OCI-LY7 (cell line): ENCODE results near the gene ENTPD1. TPM values are rescaled to one million over a fixed set of nuclear protein-coding genes. Genes with fewer than 3 reads are reported as not detected.
"Not testable (repeated sequence)": the region's sequence is repeated elsewhere in the genome, so short reads cannot be mapped to it uniquely, and the experiment has no call there.

Source experiments
- BruUV-seq: library from RNA; stranded (reverse); fragments of 400-500 nt; replicated peaks from 2 replicates; lab custom pipeline; 2021; lab: Mats Ljungman, UMichigan
- CTCF ChIA-PET: fragments of 300-600 bp; sonication (Branson Sonifier 250); formaldehyde crosslinking; loops from one replicate; lab custom pipeline; 2022; ENCODE audit warnings: antibody characterized with exemption; ENCODE audit not compliant: unreplicated experiment; lab: Charles Lee
- POLR2A ChIA-PET: fragments of 300-600 bp; sonication (Branson Sonifier 250); formaldehyde crosslinking; loops from one replicate; lab custom pipeline; 2022; ENCODE audit warnings: antibody characterized with exemption; lab: Charles Lee
- DNase-seq: peaks from one replicate; pipeline ENCODE4 v3.0.0-alpha.2; 2015; ENCODE audit warnings: low spot score
- H2AFZ ChIP-seq: fragments of 200-600 bp; sonication (generic), shearing (Covaris generic); 2 replicates; pipeline ENCODE4 v1.6.1; 2014; ENCODE audit warnings: mild to moderate bottlenecking, antibody characterized with exemption, low read length, moderate library complexity
- H3K27ac ChIP-seq: fragments of 200-600 bp; sonication (generic); 2 replicates; pipeline ENCODE4 v1.5.1; 2014; ENCODE audit warnings: mixed run types, low read depth, mild to moderate bottlenecking, moderate library complexity, low read length, inconsistent platforms; ENCODE audit not compliant: poor library complexity, severe bottlenecking
- H3K36me3 ChIP-seq: fragments of 200-600 bp; sonication (generic); 2 replicates; pipeline ENCODE4 v1.6.1; 2014; ENCODE audit warnings: mild to moderate bottlenecking, antibody characterized with exemption, low read length, moderate library complexity, mixed read lengths; ENCODE audit not compliant: insufficient read depth
- H3K4me1 ChIP-seq: fragments of 200-600 bp; sonication (generic); 2 replicates; pipeline ENCODE4 v1.5.1; 2014; ENCODE audit warnings: mild to moderate bottlenecking, low read length; ENCODE audit not compliant: insufficient read depth, poor library complexity, severe bottlenecking
- H3K4me2 ChIP-seq: fragments of 200-600 bp; sonication (generic); 2 replicates; pipeline ENCODE4 v1.6.1; 2014; ENCODE audit warnings: mild to moderate bottlenecking, low read length
- H3K4me3 ChIP-seq: fragments of 200-600 bp; sonication (generic); 2 replicates; pipeline ENCODE4 v1.5.1; 2014; ENCODE audit warnings: mild to moderate bottlenecking, low read depth, low read length; ENCODE audit not compliant: poor library complexity, severe bottlenecking
- H3K79me2 ChIP-seq: fragments of 200-600 bp; sonication (generic); 2 replicates; pipeline ENCODE4 v1.6.1; 2016; ENCODE audit warnings: low read depth, mild to moderate bottlenecking, low read length, moderate library complexity, mixed read lengths; ENCODE audit not compliant: insufficient read depth
- H3K9me2 ChIP-seq: fragments of 200-600 bp; sonication (generic); 2 replicates; pipeline ENCODE4 v1.6.1; 2016; ENCODE audit warnings: mild to moderate bottlenecking, low read length, mixed read lengths; ENCODE audit not compliant: insufficient read depth
- H3K9me3 ChIP-seq: fragments of 200-600 bp; sonication (generic); 2 replicates; pipeline ENCODE4 v1.6.1; 2014; ENCODE audit warnings: mild to moderate bottlenecking, mixed run types, low read length, mixed read lengths
- H4K20me1 ChIP-seq: fragments of 200-600 bp; sonication (generic); 2 replicates; pipeline ENCODE4 v1.6.1; 2014; ENCODE audit warnings: mild to moderate bottlenecking, antibody characterized with exemption, low read length, moderate library complexity, mixed read lengths; ENCODE audit not compliant: insufficient read depth
- EZH2phosphoT487 ChIP-seq: fragments of 200-600 bp; sonication (generic); IDR thresholded peaks from 2 replicates; pipeline ENCODE4 v1.6.1; 2018; ENCODE audit warnings: low read depth, borderline replicate concordance, mild to moderate bottlenecking, mixed run types, antibody characterized with exemption, low read length, moderate library complexity, mixed read lengths
- intact Hi-C: fragments of 100-400 bp; cut with micrococcal nuclease; formaldehyde crosslinking; loops from one replicate; pipeline ENCODE4 v1.10.0; 2022; ENCODE audit not compliant: unreplicated experiment
- total RNA-seq, 2 experiments: library from RNA; depleted of rRNA in 1 of 2; stranded (reverse); fragments of >200 nt in 1 of 2; shearing (Covaris generic) in 1 of 2; gene quantifications; 2 replicates each; pipeline ENCODE4 v1.2.3, GENCODE V29; 2014 to 2022
- TF ChIP-seq, protein P1 (sequence below): fragments of 200-600 bp; sonication (generic); conservative IDR thresholded peaks from 2 replicates; pipeline ENCODE4 v1.5.1; 2014; ENCODE audit warnings: mild to moderate bottlenecking, antibody characterized with exemption, low read length, moderate library complexity, mixed read lengths

Gene ENTPD1
- total RNA-seq, 2 experiments from 2014 or later, result 5.1 to 6.7 TPM

- peak; percentile 44 for DNase-seq
- H3K36me3 ChIP-seq, result no peaks in the 10 kb centered on the region; the same call in 1 of the 2 replicates
- H2AFZ ChIP-seq, result peak overlapping the region; percentile 82
- H3K9me2 ChIP-seq, result no peaks in the 10 kb centered on the region
- ChIA-PET POLR2A (interaction anchor here (1.0 to 1.7 kb wide), 2 partner anchors 11 to 12 kb away, joined by 5 read pairs; partner anchors contain the start of gene ENTPD1), CTCF (no interaction called here)
- H3K9me3 ChIP-seq, result peaks cover 27% of the 10 kb centered on the region; the same call in 1 of the 2 replicates
- BruUV-seq, result no TSS peak
- peak overlapping the region; percentile 63 for H3K4me2 ChIP-seq
- peaks cover 17% of the 10 kb centered on the region for H3K4me1 ChIP-seq
- intact Hi-C loops, result no loop called here
- no peaks in the 10 kb centered on the region for H4K20me1 ChIP-seq
- H3K4me3 ChIP-seq, result peak overlapping the region; percentile 31
- peak overlapping the region; percentile 71 for H3K27ac ChIP-seq
- H3K79me2 ChIP-seq, result no peaks in the 10 kb centered on the region
- TF ChIP-seq EZH2phosphoT487, result no peak
- TF ChIP-seq, protein P1, sequence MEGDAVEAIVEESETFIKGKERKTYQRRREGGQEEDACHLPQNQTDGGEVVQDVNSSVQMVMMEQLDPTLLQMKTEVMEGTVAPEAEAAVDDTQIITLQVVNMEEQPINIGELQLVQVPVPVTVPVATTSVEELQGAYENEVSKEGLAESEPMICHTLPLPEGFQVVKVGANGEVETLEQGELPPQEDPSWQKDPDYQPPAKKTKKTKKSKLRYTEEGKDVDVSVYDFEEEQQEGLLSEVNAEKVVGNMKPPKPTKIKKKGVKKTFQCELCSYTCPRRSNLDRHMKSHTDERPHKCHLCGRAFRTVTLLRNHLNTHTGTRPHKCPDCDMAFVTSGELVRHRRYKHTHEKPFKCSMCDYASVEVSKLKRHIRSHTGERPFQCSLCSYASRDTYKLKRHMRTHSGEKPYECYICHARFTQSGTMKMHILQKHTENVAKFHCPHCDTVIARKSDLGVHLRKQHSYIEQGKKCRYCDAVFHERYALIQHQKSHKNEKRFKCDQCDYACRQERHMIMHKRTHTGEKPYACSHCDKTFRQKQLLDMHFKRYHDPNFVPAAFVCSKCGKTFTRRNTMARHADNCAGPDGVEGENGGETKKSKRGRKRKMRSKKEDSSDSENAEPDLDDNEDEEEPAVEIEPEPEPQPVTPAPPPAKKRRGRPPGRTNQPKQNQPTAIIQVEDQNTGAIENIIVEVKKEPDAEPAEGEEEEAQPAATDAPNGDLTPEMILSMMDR, result no peak
Observed at GRCh38 chr10:95767884-95768556, 12.1 kb downstream of the ENTPD1 start.

DNA sequence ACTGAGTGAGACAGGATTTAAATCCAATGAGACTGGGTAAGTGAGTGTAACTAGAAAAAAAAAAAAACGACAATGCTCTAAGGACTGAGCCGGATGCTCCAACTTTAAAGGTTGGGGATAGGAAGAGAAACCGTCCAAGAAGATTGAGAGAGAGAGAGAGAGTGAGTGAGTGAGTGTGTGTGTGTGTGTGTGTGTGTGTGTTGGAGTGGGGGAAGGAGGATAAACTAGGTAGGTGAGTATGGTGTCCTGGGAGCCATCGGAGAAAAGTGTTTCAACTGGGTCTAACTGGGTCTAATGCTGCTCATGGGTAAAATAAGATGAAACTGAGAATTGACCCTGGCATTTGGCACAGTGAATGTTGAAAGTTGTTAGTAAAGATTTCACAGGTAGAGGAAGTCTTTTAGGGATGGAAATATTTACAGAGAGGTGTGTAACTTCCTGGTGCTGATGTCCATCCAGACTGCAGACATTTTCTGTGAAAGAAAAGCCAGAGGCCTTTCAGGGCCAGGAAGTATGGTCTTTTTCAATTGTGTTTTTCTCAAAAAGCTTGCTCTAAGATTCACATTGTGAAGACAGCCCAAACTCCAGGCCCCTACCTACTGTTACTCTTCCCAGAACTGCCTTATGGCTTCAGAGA lies 14.2 kb downstream of the ENTPD1 start:
- intact Hi-C loops, result no loop called here
- Histone ChIP-seq H3K9me3 (peaks cover 15% of the 10 kb centered on the region; the same call in 1 of the 2 replicates), H2AFZ (peak overlapping the region; percentile 51; the same call in 1 of the 2 replicates), H3K79me2 (no peaks in the 10 kb centered on the region), H4K20me1 (no peaks in the 10 kb centered on the region), H3K4me3 (no peak overlapping the region), H3K36me3 (no peaks in the 10 kb centered on the region; the same call in 1 of the 2 replicates), H3K27ac (no peak overlapping the region), H3K4me1 (peaks cover 17% of the 10 kb centered on the region), H3K9me2 (no peaks in the 10 kb centered on the region), H3K4me2 (no peak overlapping the region; the same call in 1 of the 2 replicates)
- CTCF ChIA-PET, result no interaction called here
- POLR2A ChIA-PET, result no interaction called here
- no peak for TF ChIP-seq EZH2phosphoT487
- no peak for DNase-seq
- BruUV-seq, result no TSS peak

DNA sequence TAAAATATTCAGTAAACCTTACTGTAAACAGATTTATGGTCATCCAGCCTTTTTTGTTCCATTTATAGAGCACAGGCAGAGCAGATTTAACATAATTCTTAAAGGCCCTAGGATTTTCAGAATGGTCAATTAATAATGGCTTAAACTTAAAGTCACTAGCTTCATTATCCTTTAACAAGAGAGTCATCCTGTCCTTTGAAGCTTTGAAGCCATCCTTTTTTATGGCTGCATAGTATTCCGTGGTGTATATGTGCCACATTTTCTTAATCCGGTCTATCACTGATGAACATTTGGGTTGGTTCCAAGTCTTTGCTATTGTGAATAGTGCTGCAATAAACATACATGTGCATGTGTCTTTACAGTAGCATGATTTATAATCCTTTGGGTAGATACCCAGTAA lies 17.5 kb downstream of the ENTPD1 start:
- H3K4me1 ChIP-seq, H3K36me3 ChIP-seq, H2AFZ ChIP-seq, intact Hi-C loops, H3K27ac ChIP-seq, H3K4me2 ChIP-seq, BruUV-seq, POLR2A ChIA-PET, H3K9me3 ChIP-seq, H4K20me1 ChIP-seq, H3K9me2 ChIP-seq, H3K4me3 ChIP-seq, DNase-seq, H3K79me2 ChIP-seq: not testable (repeated sequence)
- CTCF ChIA-PET, result interaction anchor here (0.5 kb wide), 1 partner anchor 32 kb away, joined by 5 read pairs; no protein-coding TSS in a partner anchor

DNA sequence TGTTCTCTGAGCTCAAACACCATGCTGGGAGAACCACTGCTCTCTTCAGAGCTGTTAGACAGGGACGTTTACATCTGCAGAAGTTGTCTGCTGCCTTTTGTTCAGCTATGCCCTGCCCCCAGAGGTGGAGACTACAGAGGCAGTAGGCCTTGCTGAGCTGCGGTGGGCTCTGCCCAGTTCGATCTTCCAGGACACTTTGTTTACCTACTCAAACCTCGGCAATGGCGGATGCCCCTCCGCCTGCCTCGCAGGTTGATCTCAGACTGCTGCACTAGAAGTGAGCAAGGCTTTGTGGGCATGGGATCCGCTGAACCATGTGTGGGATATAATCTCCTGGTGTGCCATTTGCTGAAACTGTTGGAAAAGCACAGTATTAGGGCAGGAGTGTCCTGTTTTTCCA lies 21.7 kb downstream of the ENTPD1 start:
- H3K4me1 ChIP-seq, H4K20me1 ChIP-seq, DNase-seq, POLR2A ChIA-PET, H3K27ac ChIP-seq, H3K9me3 ChIP-seq, CTCF ChIA-PET, H3K4me3 ChIP-seq, H2AFZ ChIP-seq, H3K79me2 ChIP-seq, H3K4me2 ChIP-seq, H3K9me2 ChIP-seq, BruUV-seq, intact Hi-C loops, H3K36me3 ChIP-seq: not testable (repeated sequence)
